ENCODE measurements around the gene ZNF79. TPM values are rescaled to one million over a fixed set of nuclear protein-coding genes. Genes with fewer than 3 reads are reported as not detected.

ZNF79 gene
- total RNA-seq, 1 experiment from 2014 or later = 9.0 TPM

GRCh38 chr9:127450830-127451607, 26.8 kb downstream of the ZNF79 start, which contains the start of the genes LRSAM1 and RPL12 (continued):
- TF ChIP-seq ARID4B (CRISPR knock-in tag; IDR thresholded peaks at IDR 0.05; ENCODE audit: borderline replicate concordance) = peak; percentile 91; the same call in 1 of the 2 replicates
- peak; percentile 96 for TF ChIP-seq MAX (CRISPR knock-in tag; IDR thresholded peaks at IDR 0.05)
- no peak for TF ChIP-seq NFYB (CRISPR knock-in tag; conservative IDR thresholded peaks at IDR 0.05; ENCODE audit: low read depth)
- no peak for TF ChIP-seq ZNF317 (CRISPR knock-in tag; IDR thresholded peaks at IDR 0.05; ENCODE audit: borderline replicate concordance, low read depth)
- TF ChIP-seq RELA (CRISPR knock-in tag; IDR thresholded peaks at IDR 0.05; ENCODE audit: borderline replicate concordance) = peak; percentile 71; the same call in 1 of the 2 replicates
- peak; percentile 47; the same call in 1 of the 2 replicates for TF ChIP-seq ZBTB43 (CRISPR knock-in tag; IDR thresholded peaks at IDR 0.05)
- TF ChIP-seq ZBTB21 (CRISPR knock-in tag; IDR thresholded peaks at IDR 0.05; ENCODE audit: borderline replicate concordance) = peak; percentile 85
- TF ChIP-seq ZMAT4 (CRISPR knock-in tag; IDR thresholded peaks at IDR 0.05) = peak; percentile 13; the same call in 1 of the 2 replicates
- TF ChIP-seq ATF3 (CRISPR knock-in tag; conservative IDR thresholded peaks at IDR 0.05) = no peak
- TF ChIP-seq TCF7 (CRISPR knock-in tag; IDR thresholded peaks at IDR 0.05; ENCODE audit: low read depth) = no peak
- no peak for TF ChIP-seq IRF1 (CRISPR knock-in tag; IDR thresholded peaks at IDR 0.05)
- TF ChIP-seq SMAD3 (CRISPR knock-in tag; IDR thresholded peaks at IDR 0.05; ENCODE audit: borderline replicate concordance) = peak; percentile 64; the same call in 1 of the 2 replicates

GRCh38 chr9:127451608-127451857, 27.4 kb downstream of the ZNF79 start:
- ChIA-PET CTCF (interaction anchor here (1.0 to 2.5 kb wide), 3 partner anchors 27 to 283 kb away, joined by 3 to 11 read pairs (median 4); partner anchors contain the start of genes TOR2A and ZNF79), POLR2A (interaction anchor here (0.9 to 1.4 kb wide), 4 partner anchors 27 to 418 kb away, joined by 3 to 9 read pairs (median 4); partner anchors contain the start of gene ZNF79)
- DNase-seq (ENCODE audit: low spot score) = no peak
- Mint-ChIP-seq H3K36me3 (peaks cover 57% of the 10 kb centered on the region), H3K9me3 (no peaks in the 10 kb centered on the region), H3K4me3 (peak overlapping the region; percentile 97), H3K4me1 (peaks cover 34% of the 10 kb centered on the region), H3K27ac (peak overlapping the region; percentile 99), H3K27me3 (ENCODE audit: low read depth) (no peaks in the 10 kb centered on the region)
- no peak for ATAC-seq
- no peak for TF ChIP-seq E2F1 (CRISPR knock-in tag; IDR thresholded peaks at IDR 0.05)
- no peak for TF ChIP-seq PRDM15 (CRISPR knock-in tag; IDR thresholded peaks at IDR 0.05)
- no peak for TF ChIP-seq ATF6 (CRISPR knock-in tag; IDR thresholded peaks at IDR 0.05)
- TF ChIP-seq ETV6 (CRISPR knock-in tag; IDR thresholded peaks at IDR 0.05) = no peak
- no peak for TF ChIP-seq PRRX2 (CRISPR knock-in tag; IDR thresholded peaks at IDR 0.05)
- TF ChIP-seq ZNF317 (CRISPR knock-in tag; IDR thresholded peaks at IDR 0.05; ENCODE audit: borderline replicate concordance, low read depth) = no peak
- TF ChIP-seq FOXK1 (CRISPR knock-in tag; IDR thresholded peaks at IDR 0.05) = no peak
- TF ChIP-seq ZNF671 (CRISPR knock-in tag; IDR thresholded peaks at IDR 0.05) = no peak
- TF ChIP-seq GABPB1 (CRISPR knock-in tag; IDR thresholded peaks at IDR 0.05) = no peak
- TF ChIP-seq JUN (CRISPR knock-in tag; IDR thresholded peaks at IDR 0.05) = no peak
